ENCODE results near the gene EDEM3.
"Not testable (repeated sequence)": the region's sequence is repeated elsewhere in the genome, so short reads cannot be mapped to it uniquely, and the experiment has no call there.

The EDEM3 gene, protein sequence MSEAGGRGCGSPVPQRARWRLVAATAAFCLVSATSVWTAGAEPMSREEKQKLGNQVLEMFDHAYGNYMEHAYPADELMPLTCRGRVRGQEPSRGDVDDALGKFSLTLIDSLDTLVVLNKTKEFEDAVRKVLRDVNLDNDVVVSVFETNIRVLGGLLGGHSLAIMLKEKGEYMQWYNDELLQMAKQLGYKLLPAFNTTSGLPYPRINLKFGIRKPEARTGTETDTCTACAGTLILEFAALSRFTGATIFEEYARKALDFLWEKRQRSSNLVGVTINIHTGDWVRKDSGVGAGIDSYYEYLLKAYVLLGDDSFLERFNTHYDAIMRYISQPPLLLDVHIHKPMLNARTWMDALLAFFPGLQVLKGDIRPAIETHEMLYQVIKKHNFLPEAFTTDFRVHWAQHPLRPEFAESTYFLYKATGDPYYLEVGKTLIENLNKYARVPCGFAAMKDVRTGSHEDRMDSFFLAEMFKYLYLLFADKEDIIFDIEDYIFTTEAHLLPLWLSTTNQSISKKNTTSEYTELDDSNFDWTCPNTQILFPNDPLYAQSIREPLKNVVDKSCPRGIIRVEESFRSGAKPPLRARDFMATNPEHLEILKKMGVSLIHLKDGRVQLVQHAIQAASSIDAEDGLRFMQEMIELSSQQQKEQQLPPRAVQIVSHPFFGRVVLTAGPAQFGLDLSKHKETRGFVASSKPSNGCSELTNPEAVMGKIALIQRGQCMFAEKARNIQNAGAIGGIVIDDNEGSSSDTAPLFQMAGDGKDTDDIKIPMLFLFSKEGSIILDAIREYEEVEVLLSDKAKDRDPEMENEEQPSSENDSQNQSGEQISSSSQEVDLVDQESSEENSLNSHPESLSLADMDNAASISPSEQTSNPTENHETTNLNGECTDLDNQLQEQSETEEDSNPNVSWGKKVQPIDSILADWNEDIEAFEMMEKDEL

DNA sequence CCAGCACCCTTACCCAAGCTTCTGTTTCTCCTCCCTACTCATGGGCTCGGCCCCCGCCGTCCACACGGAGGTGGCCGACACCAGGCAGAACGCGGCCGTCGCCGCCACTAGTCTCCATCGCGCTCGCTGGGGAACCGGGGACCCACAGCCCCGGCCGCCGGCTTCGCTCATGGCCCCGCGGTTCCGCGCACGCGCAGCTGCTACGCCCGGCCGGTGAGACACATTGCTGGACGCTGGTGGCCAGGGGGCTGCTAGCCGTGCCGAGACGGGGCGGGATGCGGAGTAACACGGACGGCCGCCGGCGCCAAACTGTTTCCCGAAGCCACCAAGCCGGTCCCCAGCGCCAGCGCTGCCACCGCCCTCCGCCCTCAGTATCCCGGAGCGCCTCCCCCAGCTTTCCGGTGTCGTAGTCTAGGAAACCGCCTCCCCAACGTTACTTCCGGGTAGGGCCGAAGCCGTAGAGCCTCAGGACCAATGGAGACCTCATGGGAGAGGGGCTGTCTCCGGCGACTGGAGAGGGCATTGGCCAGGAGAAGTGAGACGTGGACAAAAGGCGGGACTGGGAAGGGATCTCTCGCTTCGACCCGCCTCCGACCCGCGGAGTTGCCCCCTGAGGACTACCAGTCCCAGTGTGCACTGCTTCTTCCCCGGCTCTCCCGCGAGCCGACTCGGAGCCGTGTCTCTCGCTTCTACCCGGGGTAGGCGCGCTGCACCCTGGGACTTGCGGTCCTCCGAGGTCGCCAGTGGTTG, at the start of gene EDEM3:
Gene EDEM3, minus strand, starts transcription at position 383 of the 750 bp plus-strand sequence. Its CDS starts 212 bp downstream, at position 171.
- peak; percentile 100 for DNase-seq
- in situ Hi-C loops (cut with MboI; ENCODE audit: low pct_unique_long_range_greater_than_20kb, low sequenced_read_pairs) = no loop called here

DNA sequence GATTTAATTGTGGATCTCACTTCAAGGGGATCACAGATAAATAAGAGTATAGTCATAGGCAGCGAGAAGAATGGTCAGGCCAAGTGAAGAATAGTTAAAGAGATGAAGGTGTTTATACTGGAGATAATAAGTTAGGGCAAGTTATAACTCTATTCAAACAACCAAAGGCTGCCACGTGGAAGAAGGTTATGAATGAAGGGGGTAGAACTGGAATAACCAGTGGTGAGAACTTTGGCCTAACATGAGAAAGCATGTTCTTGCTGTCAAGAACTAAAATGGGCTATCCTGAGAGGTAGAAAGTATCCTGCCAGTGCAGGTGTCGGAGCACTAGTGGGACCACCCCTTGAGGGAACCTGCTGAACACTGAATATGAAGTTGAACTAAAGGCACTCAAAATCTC, 49.6 kb upstream of the EDEM3 start:
- in situ Hi-C loops (cut with MboI; ENCODE audit: low pct_unique_long_range_greater_than_20kb, low sequenced_read_pairs) = no loop called here
- no peak for DNase-seq

DNA sequence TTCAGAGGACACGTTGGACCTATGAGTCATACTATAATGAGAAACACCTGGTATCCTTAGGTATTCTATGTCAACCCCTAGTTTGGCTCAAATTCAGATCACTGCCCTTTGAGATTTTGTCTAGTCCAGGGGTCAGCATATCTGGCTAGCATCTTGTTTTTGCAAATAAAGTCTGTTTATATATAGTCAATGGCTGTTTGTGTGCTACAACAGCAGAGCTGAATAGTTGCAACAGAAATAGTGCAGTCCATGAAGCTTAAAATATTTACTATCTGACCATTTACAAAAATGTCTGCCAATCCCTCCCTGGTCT, 48.5 kb upstream of the EDEM3 start:
- in situ Hi-C loops (cut with MboI; ENCODE audit: low pct_unique_long_range_greater_than_20kb, low sequenced_read_pairs) = no loop called here
- DNase-seq = no peak

DNA sequence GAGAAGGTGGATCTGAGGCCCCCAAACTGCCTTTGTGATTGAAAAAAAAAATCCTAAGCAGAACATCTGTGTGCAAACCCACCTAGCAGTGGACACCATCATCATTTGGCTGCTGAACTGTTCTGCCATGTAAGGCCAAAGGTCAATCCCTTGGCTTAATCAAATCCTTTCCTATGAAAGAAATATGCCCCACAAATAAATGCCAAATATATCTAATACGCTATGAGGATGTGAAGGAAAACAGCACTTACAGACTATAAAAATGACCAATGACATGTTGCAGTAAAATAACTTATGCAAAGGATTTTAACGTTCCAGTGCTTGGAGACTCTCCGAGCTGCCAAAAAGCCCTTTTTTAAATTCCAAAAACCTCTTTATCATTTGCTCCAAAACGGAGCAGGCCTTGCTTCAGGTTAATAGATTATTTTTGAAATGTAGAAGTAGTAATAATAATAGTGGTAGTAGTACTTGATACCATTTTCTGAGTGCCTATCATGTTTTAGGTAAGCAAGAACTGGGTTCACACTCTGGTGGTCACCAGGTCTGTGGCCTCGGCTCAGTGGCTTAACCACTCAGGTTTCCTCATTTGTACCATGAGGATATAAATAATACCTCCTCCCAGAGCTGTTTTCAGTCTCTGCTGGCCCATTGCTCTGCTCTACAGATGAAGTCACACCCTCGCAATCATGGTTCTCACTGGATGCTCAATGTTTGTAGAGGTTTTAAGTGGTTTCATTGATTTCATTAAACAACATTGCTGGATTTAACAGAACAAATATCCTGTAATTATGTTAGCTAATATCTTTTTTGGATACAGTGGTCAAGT, 47.9 kb upstream of the EDEM3 start:
- no peak for DNase-seq
- in situ Hi-C loops (cut with MboI; ENCODE audit: low pct_unique_long_range_greater_than_20kb, low sequenced_read_pairs) = no loop called here

DNA sequence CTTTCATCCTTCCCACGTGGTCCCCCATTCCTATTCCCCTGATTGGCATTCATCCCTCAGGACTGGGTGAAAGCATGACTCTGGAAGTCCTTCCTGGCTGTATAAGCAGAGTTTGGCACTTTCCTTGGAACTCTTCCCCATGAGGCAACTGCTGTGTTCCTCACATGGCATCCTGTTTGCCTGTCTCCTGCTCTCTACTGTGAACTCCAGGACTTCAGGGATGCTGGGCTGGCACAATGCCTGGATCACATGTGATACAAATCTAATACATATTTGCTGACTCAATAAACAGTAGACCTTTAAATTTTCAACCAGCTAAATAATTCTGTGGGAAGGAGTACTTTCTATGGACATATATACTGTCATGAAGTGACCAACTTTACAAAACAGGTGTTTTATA, 46.8 kb upstream of the EDEM3 start:
- in situ Hi-C loops (cut with MboI; ENCODE audit: low pct_unique_long_range_greater_than_20kb, low sequenced_read_pairs) = no loop called here
- DNase-seq = no peak

DNA sequence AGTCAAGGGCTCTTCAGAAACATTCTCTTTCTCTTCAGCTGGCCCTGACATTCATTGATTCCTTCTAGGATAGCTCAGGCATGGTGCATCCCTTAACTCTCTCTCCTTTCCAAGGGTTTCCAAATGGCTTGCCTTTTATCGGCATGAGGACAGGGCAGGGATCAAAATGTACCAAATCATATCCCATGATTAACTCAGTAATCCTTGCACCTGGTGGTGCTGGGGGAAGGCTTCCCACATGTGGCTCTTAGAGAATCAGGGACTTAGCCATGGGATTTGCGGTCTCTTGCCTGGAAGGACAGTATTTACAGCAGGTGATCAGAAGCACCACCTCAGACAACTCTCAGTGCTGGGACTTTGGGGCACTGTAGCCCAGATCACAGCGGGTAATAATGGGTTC, 46.2 kb upstream of the EDEM3 start:
- no peak for DNase-seq
- in situ Hi-C loops (cut with MboI; ENCODE audit: low pct_unique_long_range_greater_than_20kb, low sequenced_read_pairs) = no loop called here

DNA sequence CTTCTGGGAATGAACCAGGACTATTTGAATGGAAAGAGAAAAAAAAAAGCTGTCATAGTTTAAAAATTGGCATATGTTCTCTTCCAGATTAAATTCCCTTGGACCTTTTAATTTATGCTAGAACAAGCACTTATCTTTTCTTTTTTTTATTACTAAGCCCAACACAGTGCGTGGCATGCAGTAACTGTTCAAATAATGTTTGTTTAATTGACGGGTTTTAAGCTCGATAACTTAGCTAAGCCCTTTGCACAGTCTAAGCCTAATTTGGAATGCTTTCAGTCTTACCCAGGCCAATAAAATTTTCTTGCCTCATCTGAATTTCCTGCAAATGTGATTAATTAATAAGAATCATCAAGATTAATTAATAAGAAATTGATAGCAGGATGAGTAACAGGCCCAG, 39.3 kb upstream of the EDEM3 start:
- in situ Hi-C loops (cut with MboI; ENCODE audit: low pct_unique_long_range_greater_than_20kb, low sequenced_read_pairs) = loop anchor here (25.0 kb wide), 1 partner anchor 193 kb away; no protein-coding TSS in a partner anchor
- no peak for DNase-seq

DNA sequence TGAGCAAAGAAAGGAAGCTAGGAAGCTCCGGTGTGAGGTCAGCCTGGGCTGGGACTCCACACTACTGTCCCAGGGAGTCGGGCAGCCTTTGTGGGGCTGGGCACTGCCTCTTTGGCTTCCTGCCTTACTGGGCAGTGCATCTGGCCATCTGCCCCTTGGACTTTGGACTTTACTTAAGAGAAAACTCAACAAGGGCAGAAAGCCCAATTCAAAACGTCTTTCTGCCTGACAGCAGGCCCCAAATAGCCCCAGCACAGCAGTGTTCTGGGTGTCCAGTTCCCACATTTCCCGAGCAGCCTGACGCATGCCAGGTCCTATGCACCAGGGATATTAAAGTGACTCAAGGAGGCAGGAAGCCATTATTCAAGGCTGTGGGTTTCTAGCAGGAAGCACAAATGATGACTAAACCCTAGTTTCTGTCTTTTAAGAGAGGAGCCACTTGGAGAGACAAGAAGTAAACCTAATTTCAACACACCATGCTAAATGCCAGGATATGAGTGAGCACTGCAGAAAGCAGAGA, 37.9 kb upstream of the EDEM3 start:
- DNase-seq = peak; percentile 82
- in situ Hi-C loops (cut with MboI; ENCODE audit: low pct_unique_long_range_greater_than_20kb, low sequenced_read_pairs) = loop anchor here (25.0 kb wide), 1 partner anchor 195 kb away; no protein-coding TSS in a partner anchor

DNA sequence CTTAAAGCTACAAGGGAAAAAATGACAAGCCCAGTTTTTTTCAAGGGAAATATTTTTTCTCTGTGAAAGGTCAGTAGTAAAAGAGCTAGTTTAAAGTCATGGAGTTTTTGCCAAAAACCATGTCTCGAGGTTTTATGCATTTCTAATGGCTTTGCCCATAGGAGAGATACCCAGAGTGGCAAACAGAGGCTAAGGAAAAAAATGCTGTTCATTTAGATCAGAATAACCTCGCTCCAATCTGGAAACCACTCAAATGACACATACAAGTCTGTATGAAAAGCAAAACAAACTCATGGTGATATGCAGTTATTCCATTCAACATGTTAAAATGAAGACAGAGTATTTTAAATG, 36.9 kb upstream of the EDEM3 start:
- DNase-seq = no peak
- in situ Hi-C loops (cut with MboI; ENCODE audit: low pct_unique_long_range_greater_than_20kb, low sequenced_read_pairs) = loop anchor here (25.0 kb wide), 1 partner anchor 196 kb away; no protein-coding TSS in a partner anchor

DNA sequence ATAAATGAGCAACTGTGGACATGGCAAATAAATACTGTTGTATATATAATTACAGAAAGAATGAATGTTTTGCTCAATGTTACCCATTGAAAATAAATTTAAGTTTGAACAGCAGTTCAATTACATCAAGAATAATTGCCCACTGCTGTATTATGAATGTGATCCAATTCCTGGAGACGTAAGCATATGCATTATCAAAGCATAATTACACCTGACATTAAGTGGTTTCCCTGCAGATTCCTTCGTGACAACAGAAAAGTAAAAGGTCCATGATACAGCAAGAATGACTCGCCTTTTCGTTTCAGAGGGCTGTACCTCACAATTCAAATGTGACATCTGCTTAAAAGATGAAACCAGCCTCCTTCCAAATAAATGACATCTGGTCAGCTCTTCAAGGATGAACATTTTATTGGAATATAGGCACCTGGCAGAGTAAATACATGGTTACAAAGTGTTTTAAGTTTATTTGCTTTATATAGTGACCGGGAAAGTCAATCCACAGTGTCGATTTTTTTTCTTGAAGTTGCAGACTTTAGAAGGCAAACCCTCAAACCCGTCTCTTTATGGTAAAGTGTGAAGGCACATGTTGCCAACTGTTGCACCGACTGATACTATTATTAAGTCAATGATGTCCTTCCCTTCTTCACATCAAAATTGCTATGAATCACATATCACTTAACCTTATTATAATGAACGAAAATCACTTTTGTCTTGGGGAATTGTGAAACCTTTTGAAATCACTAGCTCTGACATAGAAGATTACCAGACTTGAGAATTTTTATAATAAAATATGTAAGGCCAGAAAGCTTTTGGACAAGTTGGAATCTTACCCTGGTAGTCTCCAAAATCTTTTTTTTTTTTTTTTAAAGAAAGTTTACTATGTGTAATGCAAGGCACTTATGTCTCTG, 36.2 kb upstream of the EDEM3 start:
- no peak for DNase-seq
- in situ Hi-C loops (cut with MboI; ENCODE audit: low pct_unique_long_range_greater_than_20kb, low sequenced_read_pairs) = loop anchor here (25.0 kb wide), 1 partner anchor 196 kb away; no protein-coding TSS in a partner anchor

DNA sequence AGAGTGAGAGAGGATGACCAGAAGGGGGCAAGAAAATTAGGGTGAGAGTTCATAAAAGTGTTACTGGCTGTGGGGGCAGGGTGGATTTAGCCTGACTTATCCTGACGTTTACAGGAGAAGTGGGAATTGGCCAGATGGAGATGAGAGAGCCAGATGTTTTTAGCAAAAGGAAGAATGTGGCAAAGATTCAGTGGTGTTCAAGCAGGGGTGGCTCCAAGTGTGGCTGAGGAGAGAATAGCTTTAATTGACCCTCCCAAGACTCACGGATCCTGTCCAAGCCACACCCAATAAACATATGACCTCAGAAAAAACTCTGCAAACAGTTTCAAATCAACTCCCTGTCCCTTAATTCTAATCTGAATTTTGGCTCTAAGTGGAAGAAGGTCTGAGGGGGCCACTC, 35.2 kb upstream of the EDEM3 start:
- no peak for DNase-seq
- in situ Hi-C loops (cut with MboI; ENCODE audit: low pct_unique_long_range_greater_than_20kb, low sequenced_read_pairs) = loop anchor here (25.0 kb wide), 1 partner anchor 197 kb away; no protein-coding TSS in a partner anchor

DNA sequence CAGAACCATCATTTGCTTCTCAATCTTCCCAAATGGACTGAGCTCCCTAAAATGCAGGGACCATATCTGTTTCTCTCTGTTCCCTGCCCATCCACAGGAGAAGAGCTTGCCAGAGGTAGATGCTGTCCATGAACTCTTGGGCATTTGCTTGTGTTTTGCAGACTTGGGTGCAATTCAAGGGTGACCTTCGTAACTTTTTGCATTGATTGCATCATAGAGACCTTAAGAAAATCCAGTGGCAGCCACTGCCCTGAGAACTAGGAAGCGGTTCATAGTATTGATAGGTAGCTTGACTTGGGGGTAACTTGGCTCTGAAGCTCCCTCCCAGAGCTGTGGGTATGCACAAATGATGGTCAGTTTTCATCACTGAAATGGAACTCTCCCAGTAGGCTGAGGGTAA, 34.3 kb upstream of the EDEM3 start:
- DNase-seq = no peak
- in situ Hi-C loops (cut with MboI; ENCODE audit: low pct_unique_long_range_greater_than_20kb, low sequenced_read_pairs) = loop anchor here (25.0 kb wide), 1 partner anchor 198 kb away; no protein-coding TSS in a partner anchor

DNA sequence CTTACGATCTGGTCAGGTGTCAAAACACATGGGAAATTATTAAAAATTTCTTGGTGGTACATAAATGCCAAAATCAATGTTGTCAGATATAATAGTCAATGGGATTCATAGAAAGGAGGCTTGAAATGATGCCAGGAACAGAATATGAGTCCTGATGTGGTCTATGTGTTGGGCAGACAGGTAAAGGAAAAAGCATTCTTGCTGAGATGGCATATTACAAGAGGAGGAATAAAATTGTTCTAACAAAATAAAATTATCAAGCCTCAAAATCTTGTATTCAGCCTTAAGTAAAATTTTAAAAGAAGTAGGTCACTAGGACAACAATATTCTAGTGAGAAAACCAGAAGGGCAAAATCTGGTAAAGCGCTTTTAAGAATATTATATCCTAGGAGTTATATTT, 30.9 kb upstream of the EDEM3 start:
- in situ Hi-C loops (cut with MboI; ENCODE audit: low pct_unique_long_range_greater_than_20kb, low sequenced_read_pairs) = loop anchor here (25.0 kb wide), 1 partner anchor 202 kb away; no protein-coding TSS in a partner anchor
- no peak for DNase-seq

DNA sequence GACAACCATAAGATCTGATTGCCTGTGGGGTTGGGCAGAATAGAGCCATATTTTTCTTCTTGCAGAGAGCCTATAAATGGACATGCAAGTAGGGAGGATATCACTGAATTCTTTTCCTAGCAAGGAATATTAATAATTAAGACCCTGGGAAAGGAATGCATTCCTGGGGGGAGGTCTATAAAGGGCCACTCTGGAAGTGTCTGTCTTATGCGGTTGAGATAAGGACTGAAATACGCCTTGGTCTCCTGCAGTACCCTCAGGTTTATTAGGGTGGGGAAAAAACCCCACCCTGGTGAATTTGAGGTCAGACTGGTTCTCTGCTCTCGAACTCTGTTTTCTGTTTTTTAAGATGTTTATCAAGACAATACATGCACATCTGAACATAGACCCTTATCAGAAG, 29.1 kb upstream of the EDEM3 start:
- not testable (repeated sequence) for DNase-seq
- in situ Hi-C loops (cut with MboI; ENCODE audit: low pct_unique_long_range_greater_than_20kb, low sequenced_read_pairs) = loop anchor here (25.0 kb wide), 1 partner anchor 204 kb away; no protein-coding TSS in a partner anchor

DNA sequence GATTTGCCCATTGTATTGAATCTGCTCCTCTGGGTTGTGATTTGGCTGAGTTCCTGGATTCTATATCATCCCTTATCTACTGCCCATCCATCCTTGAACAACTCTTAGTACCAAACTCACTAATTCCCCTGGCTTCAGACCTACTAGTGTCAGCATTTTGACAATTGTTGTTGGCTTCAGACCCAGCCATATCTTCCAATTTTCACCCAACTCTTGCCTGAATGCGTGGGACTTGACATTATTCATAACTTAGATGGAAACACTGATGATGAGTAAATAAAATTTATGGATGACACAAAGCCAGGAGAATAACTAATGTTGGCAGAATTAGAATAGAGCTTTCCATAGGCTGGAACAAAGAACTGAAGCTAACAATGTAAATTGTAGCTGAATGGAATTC, 27.3 kb upstream of the EDEM3 start:
- no peak for DNase-seq
- in situ Hi-C loops (cut with MboI; ENCODE audit: low pct_unique_long_range_greater_than_20kb, low sequenced_read_pairs) = loop anchor here (25.0 kb wide), 1 partner anchor 205 kb away; no protein-coding TSS in a partner anchor

DNA sequence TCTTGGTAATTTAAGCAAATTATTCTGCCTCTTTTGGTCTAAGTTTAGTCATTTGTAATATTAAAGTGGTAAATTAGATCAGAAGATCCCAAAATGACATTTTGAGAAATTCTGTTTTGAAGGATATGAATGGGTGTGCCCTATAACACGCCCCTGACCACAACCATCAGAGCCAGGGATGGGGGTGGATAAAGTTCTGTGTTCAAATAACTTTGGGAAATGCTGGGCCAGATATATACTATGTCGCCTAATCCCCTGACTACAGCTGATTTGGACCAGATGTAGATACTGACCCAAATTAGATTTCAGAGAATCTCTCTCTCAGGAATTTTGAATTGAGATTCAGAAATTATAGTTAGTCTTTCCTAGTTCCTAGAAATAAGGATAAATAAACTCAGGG, 21.2 kb upstream of the EDEM3 start:
- in situ Hi-C loops (cut with MboI; ENCODE audit: low pct_unique_long_range_greater_than_20kb, low sequenced_read_pairs) = loop anchor here (25.0 kb wide), 1 partner anchor 211 kb away; no protein-coding TSS in a partner anchor
- no peak for DNase-seq

DNA sequence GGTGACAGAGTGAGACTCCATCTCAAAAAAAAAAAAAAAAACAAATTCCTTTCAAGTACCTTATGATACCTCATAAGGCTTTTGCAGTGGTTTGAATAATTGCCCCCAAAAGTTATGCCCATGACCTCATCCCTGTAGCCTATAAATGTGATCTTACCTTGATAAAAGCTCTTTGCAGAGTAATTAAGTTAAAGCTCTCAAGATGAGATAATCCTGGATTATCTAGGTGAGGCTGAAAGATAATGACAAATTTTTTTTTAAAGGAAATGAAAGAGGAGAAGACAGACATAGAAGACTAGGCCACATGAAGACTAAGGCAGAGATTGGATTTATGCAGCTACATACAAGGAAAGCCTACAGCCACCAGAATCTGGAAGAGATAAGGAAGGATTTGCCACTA, 20.7 kb upstream of the EDEM3 start:
- in situ Hi-C loops (cut with MboI; ENCODE audit: low pct_unique_long_range_greater_than_20kb, low sequenced_read_pairs) = loop anchor here (25.0 kb wide), 1 partner anchor 212 kb away; no protein-coding TSS in a partner anchor

More for the DNA sequence above, 20.7 kb upstream of the EDEM3 start:
- no peak for DNase-seq

Data from KBM-7 (cell line).